GM19043 (cell line): Measurements from ENCODE around the gene ADGRG1.

Experiments used
- ATAC-seq: cut with Tn5 transposase; IDR thresholded peaks from one replicate; pipeline ENCODE4 v1.9.1; 2021; ENCODE audit warnings: low read depth; ENCODE audit not compliant: unreplicated experiment

The ADGRG1 gene

DNA sequence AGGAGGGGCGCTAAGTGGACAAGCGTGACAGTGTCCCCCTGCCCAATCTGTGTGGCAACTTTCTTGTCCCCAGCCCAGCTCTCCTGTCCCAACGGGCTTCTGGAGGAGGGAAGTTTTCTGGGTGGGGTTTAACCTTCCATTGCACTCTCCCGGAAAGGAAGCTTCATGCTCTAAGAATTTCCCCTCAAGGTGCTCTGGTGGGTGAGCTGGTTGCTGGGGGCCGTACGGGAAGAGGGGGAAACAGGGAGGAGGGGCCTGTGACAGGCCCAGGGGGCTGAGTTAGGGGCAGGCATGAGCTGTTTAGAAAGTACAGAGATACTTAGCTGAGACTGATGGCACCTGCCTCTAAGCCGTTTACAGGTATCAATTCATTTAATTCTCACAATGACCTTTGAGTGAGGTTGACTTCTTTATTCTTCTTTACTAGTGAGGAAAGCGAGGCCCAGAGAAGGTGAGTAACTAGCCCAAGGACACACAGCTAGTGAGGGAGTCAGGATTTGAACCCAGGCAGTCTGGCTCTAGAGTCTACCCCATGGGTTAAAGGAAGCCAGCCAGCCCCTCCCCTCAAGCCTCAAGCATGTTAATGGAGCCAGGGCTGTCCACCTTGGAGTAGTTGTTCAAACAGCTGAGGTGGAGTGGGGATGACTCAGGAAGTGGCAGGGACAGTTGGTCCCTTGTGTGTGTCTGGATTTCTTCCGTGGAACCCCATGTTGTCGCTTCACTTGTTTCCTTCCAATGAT is 18.9 kb downstream of the ADGRG1 start:
- ATAC-seq = no peak

- ATAC-seq = no peak
These were observed 19.7 kb downstream of the ADGRG1 start for GRCh38 chr16:57648125-57648524.

GRCh38 chr16:57648581-57649442 is 20.4 kb downstream of the ADGRG1 start:
- peak; percentile 69 for ATAC-seq

GRCh38 chr16:57649443-57649751 is 21.0 kb downstream of the ADGRG1 start:
- ATAC-seq = no peak

DNA sequence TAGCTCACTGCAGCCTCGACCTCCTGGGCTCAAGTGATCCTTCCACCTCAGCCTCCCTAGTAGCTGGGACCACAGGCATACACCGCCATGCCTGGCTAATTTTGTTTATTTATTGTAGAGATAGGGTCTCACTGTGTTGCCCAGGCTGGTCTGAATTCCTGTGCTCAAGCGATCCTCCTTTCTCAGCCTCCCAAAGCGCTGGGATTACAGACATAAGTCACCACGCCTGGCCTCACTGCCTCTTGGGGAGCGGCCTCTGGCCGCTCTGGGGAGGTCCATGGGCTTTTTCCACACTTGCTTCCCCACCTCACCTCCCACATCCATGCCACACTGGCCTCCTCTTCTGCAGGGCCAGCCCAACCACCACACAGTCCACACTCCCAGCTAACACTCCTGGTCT is 21.4 kb downstream of the ADGRG1 start:
- ATAC-seq = no peak

- ATAC-seq = no peak
These were observed 23.2 kb downstream of the ADGRG1 start for GRCh38 chr16:57651344-57652333.

- no peak for ATAC-seq
These were observed 24.5 kb downstream of the ADGRG1 start for GRCh38 chr16:57652695-57653471.

GRCh38 chr16:57653936-57654335 is 25.5 kb downstream of the ADGRG1 start:
- ATAC-seq = no peak

DNA sequence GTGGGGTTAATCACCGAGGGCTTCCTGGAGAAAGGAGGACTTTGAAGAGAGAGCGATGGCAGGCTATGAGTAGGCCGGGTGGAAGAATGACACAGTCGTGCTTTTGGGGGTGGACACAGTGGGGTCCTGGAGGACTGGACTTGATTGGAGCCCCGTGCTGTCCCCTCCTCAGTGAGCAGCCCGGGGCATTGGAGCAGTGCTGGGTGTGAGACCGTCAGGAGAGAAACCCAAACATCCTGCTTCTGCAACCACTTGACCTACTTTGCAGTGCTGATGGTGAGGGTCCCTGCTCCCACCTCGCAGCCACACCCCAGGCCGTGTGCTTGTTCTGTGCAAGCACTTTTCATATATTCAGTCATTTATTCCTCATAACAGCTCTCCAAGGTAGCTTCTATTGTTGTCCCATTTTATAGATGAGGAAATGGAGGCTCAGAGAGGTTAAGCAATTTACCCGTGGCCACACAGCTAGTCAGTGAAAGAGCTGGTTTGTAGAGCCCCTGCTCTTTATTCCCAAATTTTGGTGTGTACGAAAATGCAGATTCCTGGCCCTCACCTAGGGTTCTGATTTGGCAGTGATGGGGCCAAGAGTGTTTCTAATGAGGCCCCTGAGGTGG is 28.0 kb downstream of the ADGRG1 start:
- no peak for ATAC-seq

DNA sequence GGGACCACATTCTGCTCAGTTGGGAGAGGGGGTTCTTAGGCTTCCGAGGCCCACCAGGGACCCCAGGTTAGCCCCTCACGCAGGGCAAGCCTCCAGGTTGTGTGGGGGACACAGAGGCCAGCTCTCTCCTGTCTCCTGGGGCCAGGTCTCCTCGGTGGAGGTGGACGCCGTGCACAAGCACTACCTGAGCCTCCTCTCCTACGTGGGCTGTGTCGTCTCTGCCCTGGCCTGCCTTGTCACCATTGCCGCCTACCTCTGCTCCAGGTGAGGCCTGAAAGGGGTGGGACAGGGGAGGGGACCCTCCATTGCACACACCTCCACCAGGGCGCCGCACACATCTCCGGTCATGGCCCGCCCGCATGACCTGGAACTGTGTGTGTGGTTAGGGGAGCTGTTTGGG is 28.8 kb downstream of the ADGRG1 start:
- ATAC-seq = no peak

DNA sequence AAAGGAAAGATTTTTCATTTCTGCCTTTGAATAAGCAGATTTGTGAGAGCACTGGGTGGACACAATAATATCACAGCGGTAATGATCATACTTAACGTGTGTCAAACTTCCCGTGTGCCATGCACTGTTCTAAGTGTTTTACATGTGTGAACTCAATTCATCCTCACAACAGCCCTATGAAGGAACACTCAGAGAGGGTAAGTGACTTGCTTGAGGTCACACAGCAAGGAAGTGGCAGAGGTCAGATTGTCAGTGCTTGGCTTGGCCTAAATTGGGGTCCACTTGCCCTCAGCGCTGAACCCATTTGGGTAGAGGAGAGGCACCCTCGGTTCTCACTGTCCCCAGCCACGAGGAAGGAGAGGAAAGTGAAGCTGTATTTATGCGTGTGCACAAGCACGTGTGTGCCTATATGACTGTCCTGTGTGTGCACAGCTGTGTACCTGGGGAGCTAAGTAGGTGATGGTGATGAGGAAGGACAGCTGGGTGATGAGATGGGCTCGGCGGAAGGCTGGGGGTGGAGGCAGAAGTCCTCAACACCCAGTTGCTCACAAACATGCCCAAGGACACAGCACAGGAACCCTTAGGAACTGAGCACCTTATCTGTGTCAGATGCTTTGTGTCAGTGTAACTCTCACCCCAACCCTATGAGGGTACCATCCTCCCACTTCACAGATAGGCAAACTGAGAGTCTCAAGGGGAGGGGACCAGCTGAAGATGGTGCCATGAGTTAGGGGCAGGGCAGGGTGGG is 29.9 kb downstream of the ADGRG1 start:
- no peak for ATAC-seq

DNA sequence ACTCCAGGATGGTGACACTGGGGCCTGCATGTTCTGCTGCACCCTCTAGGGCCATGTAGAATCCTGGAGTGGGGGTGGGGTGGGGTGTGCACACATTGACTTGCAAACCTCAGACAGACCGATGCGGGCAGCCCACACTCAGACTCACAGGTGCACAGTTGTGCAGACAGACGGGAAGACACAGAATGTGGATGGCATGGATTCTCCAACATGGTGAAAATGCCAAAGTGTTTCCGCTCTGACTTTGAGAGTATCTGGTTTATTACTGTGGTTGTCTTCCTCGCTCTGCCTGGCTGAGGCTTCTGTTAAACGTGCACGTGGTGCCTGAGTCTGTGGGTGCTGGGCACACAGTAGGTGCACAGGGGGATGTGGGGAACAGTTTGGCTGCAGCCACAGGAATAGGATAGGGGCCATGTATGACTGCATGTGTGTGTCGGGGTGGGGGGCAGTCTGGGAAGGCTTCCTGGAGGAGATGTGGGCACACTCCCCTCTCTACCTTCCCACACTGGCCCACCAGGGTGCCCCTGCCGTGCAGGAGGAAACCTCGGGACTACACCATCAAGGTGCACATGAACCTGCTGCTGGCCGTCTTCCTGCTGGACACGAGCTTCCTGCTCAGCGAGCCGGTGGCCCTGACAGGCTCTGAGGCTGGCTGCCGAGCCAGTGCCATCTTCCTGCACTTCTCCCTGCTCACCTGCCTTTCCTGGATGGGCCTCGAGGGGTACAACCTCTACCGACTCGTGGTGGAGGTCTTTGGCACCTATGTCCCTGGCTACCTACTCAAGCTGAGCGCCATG is 30.6 kb downstream of the ADGRG1 start:
- no peak for ATAC-seq

DNA sequence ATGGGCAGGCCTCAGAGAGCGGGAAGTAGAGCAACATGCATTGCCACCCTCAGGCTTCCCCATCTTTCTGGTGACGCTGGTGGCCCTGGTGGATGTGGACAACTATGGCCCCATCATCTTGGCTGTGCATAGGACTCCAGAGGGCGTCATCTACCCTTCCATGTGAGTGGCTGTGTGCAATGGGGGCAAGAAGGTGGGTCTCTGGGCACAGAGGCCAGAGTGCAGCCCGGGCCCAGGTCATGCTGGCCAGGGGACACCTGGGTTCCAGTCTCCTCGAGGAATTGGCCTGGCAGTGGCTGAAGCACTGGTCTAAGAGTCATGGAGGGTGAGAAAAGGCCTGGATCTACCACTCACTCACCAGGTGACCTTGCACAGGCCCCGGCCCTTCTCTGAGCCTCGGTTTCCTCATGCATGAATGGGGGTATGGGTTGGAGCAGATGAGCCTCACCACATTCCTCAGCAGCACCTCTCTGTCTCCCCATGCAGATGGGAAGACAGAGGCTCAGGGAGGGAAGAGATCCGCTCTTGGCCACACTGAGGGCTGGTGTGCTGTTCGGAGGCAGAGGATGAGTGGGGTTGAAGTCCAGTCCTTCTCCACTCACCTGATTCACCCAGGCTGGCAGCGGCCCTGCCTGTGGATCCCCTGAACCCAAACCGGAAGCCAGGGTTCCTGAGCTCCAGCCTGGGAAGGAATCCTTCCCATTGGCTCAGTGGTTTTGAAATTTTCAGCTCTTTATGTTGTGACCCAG is 32.5 kb downstream of the ADGRG1 start:
- no peak for ATAC-seq

- no peak for ATAC-seq
These were observed 33.1 kb downstream of the ADGRG1 start for GRCh38 chr16:57661510-57661909.

DNA sequence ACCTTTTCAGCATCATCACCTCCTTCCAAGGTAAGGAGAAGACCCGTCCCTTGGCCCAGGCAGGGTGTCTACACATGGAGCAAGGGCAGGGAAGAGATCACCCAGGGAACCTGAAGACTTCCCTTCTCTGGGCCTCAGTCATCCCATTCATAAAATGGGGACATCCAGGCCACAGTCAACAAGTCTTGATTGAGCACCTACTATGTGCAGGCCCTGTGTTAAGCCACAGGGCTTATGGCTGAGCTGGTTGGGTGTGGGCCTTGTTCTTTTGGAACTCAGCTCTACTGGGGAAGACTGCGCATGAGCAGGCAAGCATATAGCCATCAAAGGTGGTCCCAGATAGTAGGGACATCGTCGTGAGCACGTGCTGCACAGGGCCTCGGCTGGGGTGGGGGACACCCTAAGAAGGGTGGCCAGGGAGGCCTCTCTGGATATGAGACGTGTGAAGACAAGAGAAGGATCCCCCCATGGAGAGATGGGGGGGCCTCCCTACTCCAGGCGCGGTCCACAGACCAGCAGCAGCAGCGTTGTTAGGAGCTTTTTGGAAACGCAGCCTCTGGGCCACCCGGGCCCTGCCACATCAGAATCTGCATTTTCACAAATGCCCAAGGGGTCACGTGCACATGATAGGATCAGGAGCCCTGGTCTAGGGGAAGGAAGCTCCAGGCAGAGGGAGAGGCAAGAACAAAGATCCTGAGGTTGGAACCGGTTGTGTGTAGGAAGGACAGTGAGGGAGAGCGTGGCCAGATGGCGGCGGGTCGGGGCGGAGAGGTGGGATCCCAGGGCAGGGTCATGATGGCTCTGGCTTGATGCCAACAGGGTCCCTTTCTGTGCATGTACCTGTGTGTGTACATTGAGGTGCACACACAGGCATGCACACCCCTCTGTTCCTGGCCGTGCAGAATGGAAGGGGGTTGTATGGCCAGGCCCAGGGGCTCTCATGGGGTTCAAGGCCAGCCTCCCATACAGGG is 33.8 kb downstream of the ADGRG1 start:
- no peak for ATAC-seq

DNA sequence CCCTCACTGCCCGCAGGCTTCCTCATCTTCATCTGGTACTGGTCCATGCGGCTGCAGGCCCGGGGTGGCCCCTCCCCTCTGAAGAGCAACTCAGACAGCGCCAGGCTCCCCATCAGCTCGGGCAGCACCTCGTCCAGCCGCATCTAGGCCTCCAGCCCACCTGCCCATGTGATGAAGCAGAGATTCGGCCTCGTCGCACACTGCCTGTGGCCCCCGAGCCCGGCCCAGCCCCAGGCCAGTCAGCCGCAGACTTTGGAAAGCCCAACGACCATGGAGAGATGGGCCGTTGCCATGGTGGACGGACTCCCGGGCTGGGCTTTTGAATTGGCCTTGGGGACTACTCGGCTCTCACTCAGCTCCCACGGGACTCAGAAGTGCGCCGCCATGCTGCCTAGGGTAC is 35.0 kb downstream of the ADGRG1 start:
- ATAC-seq = no peak
